Measurements from ENCODE around the gene ZNF584.

The ZNF584 gene

GRCh38 chr19:58453743-58454142 is 45.3 kb downstream of the ZNF584 start:
- Histone ChIP-seq H3K4me1 (ENCODE audit: control insufficient read depth, insufficient read depth, low read length) (peaks cover 5% of the 10 kb centered on the region), H3K9me3 (ENCODE audit: control insufficient read depth, low read length) (no peaks in the 10 kb centered on the region), H3K27me3 (replicated peaks; ENCODE audit: control insufficient read depth, insufficient read depth, low read length) (no peaks in the 10 kb centered on the region), H3K36me3 (ENCODE audit: control insufficient read depth, insufficient read depth, low read length, severe bottlenecking) (peaks cover 26% of the 10 kb centered on the region), H3K4me3 (ENCODE audit: low read length) (no peak overlapping the region), H3K9ac (ENCODE audit: low read length) (no peak overlapping the region)
- DNase-seq (ENCODE audit: low read depth): no peak

DNA sequence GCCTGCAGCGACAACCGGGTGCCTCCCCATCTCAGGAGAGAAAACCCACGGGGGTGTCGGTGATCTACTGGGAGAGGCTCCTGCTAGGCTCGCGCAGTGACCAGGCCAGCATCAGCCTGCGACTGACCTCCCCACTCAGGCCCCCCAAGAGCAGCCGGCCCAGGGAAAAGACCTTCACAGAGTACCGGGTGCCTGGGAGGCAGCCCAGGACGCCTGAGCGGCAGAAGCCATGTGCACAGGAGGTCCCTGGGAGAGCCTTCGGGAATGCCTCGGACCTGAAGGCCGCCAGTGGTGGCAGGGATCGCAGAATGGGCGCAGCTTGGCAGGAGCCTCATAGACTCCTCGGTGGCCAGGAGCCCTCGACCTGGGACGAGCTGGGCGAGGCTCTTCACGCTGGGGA is 46.9 kb downstream of the ZNF584 start:
- Histone ChIP-seq H3K36me3 (ENCODE audit: control insufficient read depth, insufficient read depth, low read length, severe bottlenecking) (peaks cover 26% of the 10 kb centered on the region), H3K27me3 (replicated peaks; ENCODE audit: control insufficient read depth, insufficient read depth, low read length) (no peaks in the 10 kb centered on the region), H3K9me3 (ENCODE audit: control insufficient read depth, low read length) (no peaks in the 10 kb centered on the region), H3K9ac (ENCODE audit: low read length) (no peak overlapping the region), H3K4me3 (ENCODE audit: low read length) (no peak overlapping the region), H3K4me1 (ENCODE audit: control insufficient read depth, insufficient read depth, low read length) (peaks cover 5% of the 10 kb centered on the region)
- no peak for DNase-seq (ENCODE audit: low read depth)

DNA sequence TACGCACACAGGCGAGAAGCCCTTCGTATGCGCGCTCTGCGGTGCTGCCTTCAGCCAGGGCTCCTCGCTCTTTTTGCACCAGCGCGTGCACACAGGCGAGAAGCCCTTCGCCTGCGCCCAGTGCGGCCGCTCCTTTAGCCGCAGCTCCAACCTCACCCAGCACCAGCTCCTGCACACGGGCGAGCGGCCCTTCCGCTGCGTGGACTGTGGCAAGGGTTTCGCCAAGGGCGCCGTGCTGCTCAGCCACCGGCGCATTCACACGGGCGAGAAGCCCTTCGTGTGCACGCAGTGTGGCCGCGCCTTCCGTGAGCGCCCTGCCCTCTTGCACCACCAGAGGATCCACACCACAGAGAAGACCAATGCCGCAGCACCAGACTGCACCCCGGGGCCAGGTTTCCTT is 47.7 kb downstream of the ZNF584 start:
- H3K4me1 ChIP-seq (ENCODE audit: control insufficient read depth, insufficient read depth, low read length): peaks cover under 1% of the 10 kb centered on the region
- H3K9me3 ChIP-seq (ENCODE audit: control insufficient read depth, low read length): no peaks in the 10 kb centered on the region
- peaks cover 26% of the 10 kb centered on the region for H3K36me3 ChIP-seq (ENCODE audit: control insufficient read depth, insufficient read depth, low read length, severe bottlenecking)
- DNase-seq (ENCODE audit: low read depth): no peak
- H3K9ac ChIP-seq (ENCODE audit: low read length): no peak overlapping the region
- H3K4me3 ChIP-seq (ENCODE audit: low read length): no peak overlapping the region
- no peaks in the 10 kb centered on the region for H3K27me3 ChIP-seq (replicated peaks; ENCODE audit: control insufficient read depth, insufficient read depth, low read length)

GRCh38 chr19:58460039-58460438 is 51.6 kb downstream of the ZNF584 start:
- Histone ChIP-seq H3K27me3 (replicated peaks; ENCODE audit: control insufficient read depth, insufficient read depth, low read length) (no peaks in the 10 kb centered on the region), H3K36me3 (ENCODE audit: control insufficient read depth, insufficient read depth, low read length, severe bottlenecking) (peaks cover 12% of the 10 kb centered on the region), H3K4me3 (ENCODE audit: low read length) (no peak overlapping the region), H3K9ac (ENCODE audit: low read length) (no peak overlapping the region), H3K4me1 (ENCODE audit: control insufficient read depth, insufficient read depth, low read length) (no peaks in the 10 kb centered on the region), H3K9me3 (ENCODE audit: control insufficient read depth, low read length) (no peaks in the 10 kb centered on the region)
- DNase-seq (ENCODE audit: low read depth): no peak

GRCh38 chr19:58466089-58466759 is 57.8 kb downstream of the ZNF584 start:
- Histone ChIP-seq H3K36me3 (ENCODE audit: control insufficient read depth, insufficient read depth, low read length, severe bottlenecking) (peaks cover 11% of the 10 kb centered on the region), H3K4me1 (ENCODE audit: control insufficient read depth, insufficient read depth, low read length) (peaks cover 14% of the 10 kb centered on the region), H3K27me3 (replicated peaks; ENCODE audit: control insufficient read depth, insufficient read depth, low read length) (no peaks in the 10 kb centered on the region), H3K9ac (ENCODE audit: low read length) (peak overlapping the region; percentile 91), H3K4me3 (ENCODE audit: low read length) (peak overlapping the region; percentile 96), H3K9me3 (ENCODE audit: control insufficient read depth, low read length) (no peaks in the 10 kb centered on the region)
- no peak for DNase-seq (ENCODE audit: low read depth)

- Histone ChIP-seq H3K4me1 (ENCODE audit: control insufficient read depth, insufficient read depth, low read length) (peaks cover 14% of the 10 kb centered on the region), H3K9ac (ENCODE audit: low read length) (peak within 1 kb of the TSS; percentile 91), H3K9me3 (ENCODE audit: control insufficient read depth, low read length) (no peaks in the 10 kb centered on the region), H3K36me3 (ENCODE audit: control insufficient read depth, insufficient read depth, low read length, severe bottlenecking) (peaks cover 16% of the 10 kb centered on the region), H3K27me3 (replicated peaks; ENCODE audit: control insufficient read depth, insufficient read depth, low read length) (no peaks in the 10 kb centered on the region), H3K4me3 (ENCODE audit: low read length) (peak within 1 kb of the TSS; percentile 96)
- DNase-seq (ENCODE audit: low read depth): peak; percentile 99
Observed at GRCh38 chr19:58466760-58467589, 58.5 kb downstream of the ZNF584 start, which contains the start of gene ZNF324. ZNF324 (plus strand) TSS chr19:58467080; CDS start chr19:58469186, 2,106 bp downstream.

All from adipocyte (in vitro differentiated cells).